NB4 (cell line): ENCODE measurements around the gene TSPAN5.

Experiments
- CTCF ChIP-seq: IDR thresholded peaks from one replicate; pipeline ENCODE4 v1.5.1; 2012; ENCODE audit warnings: low read depth, low read length
- MYC ChIP-seq: IDR thresholded peaks from 2 replicates; pipeline ENCODE4 v1.6.1; 2011; ENCODE audit warnings: low read depth, low read length
- POLR2A ChIP-seq: IDR thresholded peaks from 2 replicates; pipeline ENCODE4 v1.6.1; 2011; ENCODE audit warnings: mild to moderate bottlenecking; ENCODE audit not compliant: insufficient read length; ENCODE audit errors: extremely low read depth

GRCh38 chr4:98566361-98567008 is 91.9 kb downstream of the TSPAN5 start:
- TF ChIP-seq CTCF (no peak), POLR2A (no peak), MYC (no peak)
